Activated CD4-positive, alpha-beta T cell treated with anti-CD3 and anti-CD28 coated beads, Interleukin-2, amount 10 ng/mL, durations not matched to agents 24 days and 14 days (primary cell): ENCODE measurements around the gene ARMC12. TPM values are rescaled to one million over a fixed set of nuclear protein-coding genes. Genes with fewer than 3 reads are reported as not detected.
"Not testable (repeated sequence)": the region's sequence is repeated elsewhere in the genome, so short reads cannot be mapped to it uniquely, and the experiment has no call there.

Source experiments
- DNase-seq: peaks from one replicate; pipeline ENCODE4 v3.0.0; 2022
- H3K27ac Mint-ChIP-seq: one replicate; pipeline ENCODE4 v1.8.0; 2022; ENCODE audit warnings: mild to moderate bottlenecking, mixed read lengths
- H3K27me3 Mint-ChIP-seq: one replicate; pipeline ENCODE4 v1.8.0; 2022; ENCODE audit warnings: mixed read lengths
- H3K36me3 Mint-ChIP-seq: one replicate; pipeline ENCODE4 v1.8.0; 2022; ENCODE audit warnings: low read depth, mild to moderate bottlenecking, mixed read lengths
- H3K4me1 Mint-ChIP-seq: one replicate; pipeline ENCODE4 v1.8.0; 2021; ENCODE audit warnings: mixed read lengths
- H3K4me3 Mint-ChIP-seq: one replicate; pipeline ENCODE4 v1.8.0; 2022; ENCODE audit warnings: mild to moderate bottlenecking, moderate library complexity, mixed read lengths
- H3K9me3 Mint-ChIP-seq: one replicate; pipeline ENCODE4 v1.8.0; 2021; ENCODE audit warnings: mixed read lengths
- intact Hi-C: fragments of 100-400 bp; cut with micrococcal nuclease; formaldehyde crosslinking; loops from one replicate; pipeline ENCODE4 v1.15.1; 2023
- total RNA-seq: library from RNA; stranded (reverse); gene quantifications from 2 replicates; pipeline ENCODE4 v1.2.3, GENCODE V29; 2022

ARMC12 gene
- total RNA-seq, 1 donor from 2014 or later = 0.58 TPM

DNA sequence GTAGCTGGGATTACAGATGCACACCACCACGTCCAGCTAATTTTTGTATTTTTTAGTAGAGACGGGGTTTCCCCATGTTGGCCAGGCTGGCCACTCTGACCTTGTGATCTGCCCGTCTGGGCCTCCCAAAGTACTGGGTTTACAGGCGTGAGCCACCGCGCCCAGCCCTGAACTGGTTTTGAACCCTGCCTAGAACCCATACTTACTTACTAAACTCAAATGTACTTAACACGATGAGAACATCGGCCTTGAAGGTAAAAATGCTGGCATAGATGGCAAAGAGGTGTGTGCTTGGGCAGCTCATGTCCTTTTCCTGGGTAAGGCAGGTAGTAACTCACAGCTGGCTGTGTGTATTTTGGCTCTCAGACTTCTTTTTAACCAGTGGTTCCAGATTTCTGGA lies 3.2 kb upstream of the ARMC12 start:
- no peaks in the 10 kb centered on the region for H3K9me3 Mint-ChIP-seq
- H3K4me1 Mint-ChIP-seq = peaks cover 49% of the 10 kb centered on the region
- no peaks in the 10 kb centered on the region for H3K36me3 Mint-ChIP-seq
- intact Hi-C loops = loop anchor here (2.0 to 5.0 kb wide), 2 partner anchors 15 to 131 kb away; no protein-coding TSS in a partner anchor
- no peak for DNase-seq
- H3K27ac Mint-ChIP-seq = no peak overlapping the region
- no peak overlapping the region for H3K4me3 Mint-ChIP-seq
- no peaks in the 10 kb centered on the region for H3K27me3 Mint-ChIP-seq

DNA sequence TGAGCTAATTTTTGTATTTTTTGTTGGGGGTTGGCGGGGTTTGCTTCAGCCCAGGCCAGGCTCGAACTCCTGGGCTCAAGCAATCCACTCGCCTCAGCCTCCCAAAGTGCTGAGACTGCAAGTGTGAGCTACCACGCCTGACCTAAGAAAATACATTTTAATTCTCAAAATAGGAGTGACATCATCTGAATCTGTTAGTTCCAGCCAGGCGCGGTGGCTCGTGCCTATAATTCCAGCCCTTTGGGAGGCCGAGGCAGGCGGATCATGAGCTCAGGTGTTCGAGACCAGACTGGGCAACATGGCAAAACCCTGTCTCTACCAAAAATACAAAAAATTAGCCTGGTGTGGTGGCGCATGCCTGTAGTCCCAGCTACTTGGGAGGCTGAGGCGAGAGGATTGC lies 2.5 kb upstream of the ARMC12 start:
- H3K4me3 Mint-ChIP-seq, H3K9me3 Mint-ChIP-seq, H3K27ac Mint-ChIP-seq, H3K36me3 Mint-ChIP-seq, H3K27me3 Mint-ChIP-seq, DNase-seq: not testable (repeated sequence)
- H3K4me1 Mint-ChIP-seq = peaks cover 43% of the 10 kb centered on the region
- intact Hi-C loops = loop anchor here (5.0 kb wide), 1 partner anchor 132 kb away; no protein-coding TSS in a partner anchor

DNA sequence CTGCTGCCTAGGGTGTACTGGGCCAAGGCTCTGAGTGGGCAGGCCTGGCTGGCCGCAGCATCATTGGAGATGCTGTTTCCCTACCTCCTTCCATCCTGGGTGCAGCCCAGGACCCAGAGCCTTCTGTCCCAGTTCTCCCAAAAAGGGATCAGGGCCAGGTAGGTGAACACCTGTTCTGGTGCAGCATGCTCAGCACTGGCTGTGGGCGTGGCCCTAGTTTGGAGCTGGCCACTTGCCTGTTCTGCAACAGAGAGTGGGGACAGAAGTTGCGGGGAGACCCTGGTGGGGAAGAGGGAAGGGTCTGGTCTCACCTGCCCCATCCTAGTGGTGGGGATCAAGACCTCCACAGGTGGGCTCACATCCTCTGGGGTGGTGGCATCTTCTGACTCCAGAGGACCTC lies 1.4 kb upstream of the ARMC12 start:
- H3K36me3 Mint-ChIP-seq = no peaks in the 10 kb centered on the region
- H3K9me3 Mint-ChIP-seq = no peaks in the 10 kb centered on the region
- H3K4me3 Mint-ChIP-seq = no peak overlapping the region
- intact Hi-C loops = no loop called here
- no peak overlapping the region for H3K27ac Mint-ChIP-seq
- DNase-seq = no peak
- H3K4me1 Mint-ChIP-seq = peaks cover 35% of the 10 kb centered on the region
- H3K27me3 Mint-ChIP-seq = no peaks in the 10 kb centered on the region

GRCh38 chr6:35736253-35736894 lies 458 bp upstream of the ARMC12 start:
- Mint-ChIP-seq H3K9me3 (no peaks in the 10 kb centered on the region), H3K4me1 (peaks cover 30% of the 10 kb centered on the region), H3K27ac (no peak overlapping the region), H3K27me3 (no peaks in the 10 kb centered on the region), H3K4me3 (no peak overlapping the region), H3K36me3 (no peaks in the 10 kb centered on the region)
- DNase-seq = peak; percentile 96
- intact Hi-C loops = loop anchor here (1.0 kb wide), 1 partner anchor 67 kb away; no protein-coding TSS in a partner anchor

DNA sequence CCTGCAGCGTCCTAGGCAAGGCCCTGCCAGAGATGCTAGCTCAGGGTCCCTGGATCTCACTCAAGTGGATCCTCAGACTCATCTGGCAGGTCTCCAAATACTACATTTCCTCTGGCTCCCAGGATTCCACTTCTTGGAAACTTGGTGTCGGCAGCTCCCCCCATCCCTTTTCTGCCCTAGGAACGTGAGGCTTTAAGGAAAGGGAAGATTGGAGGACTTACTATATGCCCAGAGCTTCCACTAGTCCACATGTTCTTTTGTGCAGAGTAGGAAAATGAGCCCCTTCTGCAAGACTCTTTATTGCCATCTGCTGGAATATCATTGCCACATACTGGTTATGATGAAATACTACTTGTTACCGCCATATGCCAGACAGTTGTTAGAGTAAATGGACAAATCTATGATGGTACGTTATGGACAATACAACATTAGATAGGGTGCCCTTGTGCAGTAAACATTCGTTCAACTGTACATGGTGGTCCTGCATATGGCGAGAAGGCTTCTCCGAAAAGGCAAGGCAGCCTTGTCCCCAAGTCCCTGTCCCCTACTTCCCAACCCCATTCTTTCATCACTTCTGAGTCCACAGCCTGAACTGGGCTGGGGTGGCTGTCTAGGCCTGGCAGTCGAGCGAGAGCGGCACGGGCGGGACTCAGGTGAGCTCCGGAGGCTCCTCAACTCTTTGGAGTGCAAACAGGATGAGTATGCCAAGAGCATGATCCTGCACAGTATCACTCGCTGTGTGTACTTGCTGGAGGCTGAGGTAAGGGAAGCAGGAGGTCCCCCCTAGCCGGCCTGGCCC lies 780 bp downstream of the ARMC12 start:
- Mint-ChIP-seq H3K9me3 (no peaks in the 10 kb centered on the region), H3K27me3 (no peaks in the 10 kb centered on the region), H3K27ac (peak overlapping the region; percentile 27), H3K4me3 (no peak overlapping the region), H3K4me1 (peaks cover 23% of the 10 kb centered on the region), H3K36me3 (no peaks in the 10 kb centered on the region)
- intact Hi-C loops = loop anchor here (1.0 kb wide), 2 partner anchors 153 to 214 kb away; no protein-coding TSS in a partner anchor
- peak; percentile 80 for DNase-seq

DNA sequence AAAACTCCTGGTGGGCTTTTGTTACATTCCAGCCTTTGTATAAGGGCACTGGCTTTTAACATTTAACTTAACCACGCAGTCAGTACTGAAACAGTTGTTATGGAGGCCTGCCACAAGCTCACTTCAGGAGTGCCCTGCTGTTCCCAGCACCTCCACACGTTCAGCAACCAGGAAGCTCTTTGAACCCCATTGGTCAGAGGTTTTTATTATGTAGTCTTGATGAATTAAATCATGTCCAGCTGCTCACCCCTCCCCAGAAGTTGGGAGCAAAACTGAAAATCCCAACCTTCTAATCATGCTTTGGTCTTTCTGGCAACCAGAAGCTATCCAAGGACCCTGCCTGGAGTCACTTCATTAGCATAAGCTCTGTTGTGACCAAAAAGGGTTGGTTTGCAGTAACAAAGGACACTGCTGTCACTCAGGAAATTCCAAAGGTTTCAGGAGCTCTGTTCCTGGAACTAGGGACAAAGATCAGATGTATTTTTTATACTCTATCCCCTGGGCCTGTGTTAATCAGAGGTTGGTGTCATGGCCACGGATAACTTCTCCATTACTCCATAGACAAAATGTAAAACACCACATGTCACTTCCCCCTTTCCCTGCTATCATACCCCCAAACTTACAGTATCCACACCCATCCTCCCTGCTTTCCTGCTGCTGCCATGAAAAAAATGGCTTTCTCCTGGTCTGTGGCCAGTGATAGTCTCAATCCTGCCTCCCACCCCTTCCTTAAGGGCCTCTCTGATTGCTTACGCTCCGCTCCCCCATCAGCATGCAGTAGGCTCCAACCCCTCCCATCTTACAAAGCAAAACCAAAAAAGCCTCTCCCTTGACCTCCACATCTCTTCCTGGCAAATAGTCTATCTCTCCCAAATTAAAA lies 3.1 kb downstream of the ARMC12 start:
- intact Hi-C loops = no loop called here
- H3K36me3 Mint-ChIP-seq = no peaks in the 10 kb centered on the region
- H3K4me1 Mint-ChIP-seq = peaks cover 16% of the 10 kb centered on the region
- no peaks in the 10 kb centered on the region for H3K27me3 Mint-ChIP-seq
- DNase-seq = no peak
- no peak overlapping the region for H3K27ac Mint-ChIP-seq
- H3K4me3 Mint-ChIP-seq = no peak overlapping the region
- no peaks in the 10 kb centered on the region for H3K9me3 Mint-ChIP-seq

DNA sequence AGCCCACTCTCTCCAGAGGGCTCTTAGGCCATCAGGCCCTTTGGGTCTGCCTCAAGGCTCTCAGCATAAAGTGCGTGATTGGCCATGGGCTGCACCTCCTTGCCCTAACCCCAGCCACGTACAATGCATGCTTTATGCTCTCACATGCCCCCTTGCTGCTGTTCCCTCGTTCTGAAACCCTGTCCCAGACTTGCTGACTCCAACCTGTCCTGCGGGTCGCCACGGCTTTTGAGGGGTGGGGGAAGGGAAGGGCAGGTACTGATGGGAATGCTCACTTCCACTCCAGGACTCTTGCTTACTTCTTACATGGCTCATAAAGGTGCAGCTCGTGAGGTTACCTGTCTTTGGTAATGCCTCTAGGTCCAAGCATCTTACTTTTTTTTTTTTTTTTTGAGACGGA lies 6.0 kb downstream of the ARMC12 start:
- no peak for DNase-seq
- Mint-ChIP-seq H3K9me3 (peaks cover 3% of the 10 kb centered on the region), H3K4me3 (no peak overlapping the region), H3K36me3 (no peaks in the 10 kb centered on the region), H3K27ac (no peak overlapping the region), H3K4me1 (no peaks in the 10 kb centered on the region), H3K27me3 (peaks cover 2% of the 10 kb centered on the region)
- intact Hi-C loops = no loop called here

- peaks cover 7% of the 10 kb centered on the region for H3K9me3 Mint-ChIP-seq
- no peaks in the 10 kb centered on the region for H3K36me3 Mint-ChIP-seq
- no peaks in the 10 kb centered on the region for H3K4me1 Mint-ChIP-seq
- peaks cover 2% of the 10 kb centered on the region for H3K27me3 Mint-ChIP-seq
- DNase-seq = no peak
- no peak overlapping the region for H3K27ac Mint-ChIP-seq
- intact Hi-C loops = no loop called here
- no peak overlapping the region for H3K4me3 Mint-ChIP-seq
These were observed 8.7 kb downstream of the ARMC12 start for GRCh38 chr6:35745509-35745908.

GRCh38 chr6:35746516-35746915 lies 9.7 kb downstream of the ARMC12 start:
- peaks cover 7% of the 10 kb centered on the region for H3K9me3 Mint-ChIP-seq
- H3K4me3 Mint-ChIP-seq = no peak overlapping the region
- DNase-seq = no peak
- intact Hi-C loops = no loop called here
- H3K27me3 Mint-ChIP-seq = peaks cover 2% of the 10 kb centered on the region
- H3K36me3 Mint-ChIP-seq = no peaks in the 10 kb centered on the region
- peaks cover 2% of the 10 kb centered on the region for H3K4me1 Mint-ChIP-seq
- H3K27ac Mint-ChIP-seq = no peak overlapping the region

GRCh38 chr6:35747877-35748276 lies 11.0 kb downstream of the ARMC12 start:
- Mint-ChIP-seq H3K27me3 (peaks cover 2% of the 10 kb centered on the region), H3K36me3 (no peaks in the 10 kb centered on the region), H3K9me3 (peaks cover 7% of the 10 kb centered on the region), H3K27ac (no peak overlapping the region), H3K4me3 (no peak overlapping the region), H3K4me1 (peaks cover 6% of the 10 kb centered on the region)
- intact Hi-C loops = no loop called here
- DNase-seq = no peak

GRCh38 chr6:35750557-35750956 lies 13.7 kb downstream of the ARMC12 start:
- intact Hi-C loops = no loop called here
- H3K4me1 Mint-ChIP-seq = peaks cover 6% of the 10 kb centered on the region
- no peak overlapping the region for H3K27ac Mint-ChIP-seq
- peaks cover 7% of the 10 kb centered on the region for H3K9me3 Mint-ChIP-seq
- no peak for DNase-seq
- no peaks in the 10 kb centered on the region for H3K36me3 Mint-ChIP-seq
- no peaks in the 10 kb centered on the region for H3K27me3 Mint-ChIP-seq
- no peak overlapping the region for H3K4me3 Mint-ChIP-seq

DNA sequence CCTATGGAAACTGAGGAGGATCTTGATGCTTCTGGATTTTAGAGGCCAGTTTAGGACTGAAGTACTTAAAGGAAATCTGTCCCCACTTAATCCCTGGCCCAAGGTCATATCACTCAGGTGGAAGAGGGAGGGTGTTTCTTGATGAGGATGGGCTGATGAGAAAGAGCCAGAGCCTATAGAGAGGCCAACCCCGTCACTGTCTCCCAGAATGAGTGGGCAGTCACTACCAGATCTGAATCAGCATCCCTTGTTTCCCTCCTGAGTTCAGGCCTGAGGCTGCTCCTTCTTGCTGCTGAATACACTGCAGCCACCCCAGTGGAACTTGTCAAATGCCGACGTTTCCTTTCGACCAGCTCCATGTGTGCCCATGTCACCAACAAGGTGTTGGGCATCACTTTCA lies 14.8 kb downstream of the ARMC12 start:
- H3K27ac Mint-ChIP-seq = no peak overlapping the region
- H3K4me3 Mint-ChIP-seq = no peak overlapping the region
- no peaks in the 10 kb centered on the region for H3K27me3 Mint-ChIP-seq
- intact Hi-C loops = no loop called here
- peaks cover 6% of the 10 kb centered on the region for H3K4me1 Mint-ChIP-seq
- DNase-seq = no peak
- H3K9me3 Mint-ChIP-seq = peaks cover 7% of the 10 kb centered on the region
- H3K36me3 Mint-ChIP-seq = no peaks in the 10 kb centered on the region

- no peak overlapping the region for H3K27ac Mint-ChIP-seq
- no peaks in the 10 kb centered on the region for H3K36me3 Mint-ChIP-seq
- no peak overlapping the region for H3K4me3 Mint-ChIP-seq
- peaks cover 4% of the 10 kb centered on the region for H3K9me3 Mint-ChIP-seq
- intact Hi-C loops = no loop called here
- peaks cover 6% of the 10 kb centered on the region for H3K4me1 Mint-ChIP-seq
- DNase-seq = no peak
- H3K27me3 Mint-ChIP-seq = no peaks in the 10 kb centered on the region
These were observed 15.5 kb downstream of the ARMC12 start for GRCh38 chr6:35752330-35752729.
